H9 (cell line): ENCODE measurements around the gene SMARCAL1. TPM values are rescaled to one million over a fixed set of nuclear protein-coding genes. Genes with fewer than 3 reads are reported as not detected.

Experiments
- DNase-seq: peaks from one replicate; pipeline ENCODE4 v3.0.0-alpha.2; 2017
- H2AFZ ChIP-seq: one replicate; pipeline ENCODE4 v1.6.1; 2013; ENCODE audit warnings: mild to moderate bottlenecking, low read length, control low read depth, moderate library complexity
- H2AK5ac ChIP-seq: 2 replicates; pipeline ENCODE4 v1.6.1; 2013; ENCODE audit warnings: low read length, control low read depth, mixed read lengths; ENCODE audit not compliant: insufficient read length
- H2BK120ac ChIP-seq: one replicate; pipeline ENCODE4 v1.6.1; 2013; ENCODE audit warnings: low read depth, mild to moderate bottlenecking, low read length, control low read depth, inconsistent platforms; ENCODE audit not compliant: poor library complexity, severe bottlenecking
- H2BK12ac ChIP-seq: 2 replicates; pipeline ENCODE4 v1.6.1; 2013; ENCODE audit warnings: low read length, control low read depth, mixed read lengths, low read depth; ENCODE audit not compliant: insufficient read length
- H2BK15ac ChIP-seq: 2 replicates; pipeline ENCODE4 v1.6.1; 2013; ENCODE audit warnings: low read depth, low read length, control low read depth
- H2BK20ac ChIP-seq: one replicate; pipeline ENCODE4 v1.6.1; 2013; ENCODE audit warnings: low read depth, mild to moderate bottlenecking, low read length, control low read depth, inconsistent platforms; ENCODE audit not compliant: poor library complexity, severe bottlenecking
- H2BK5ac ChIP-seq: 2 replicates; pipeline ENCODE4 v1.6.1; 2013; ENCODE audit warnings: low read length, control low read depth, mixed read lengths; ENCODE audit not compliant: insufficient read length
- H3K14ac ChIP-seq: 2 replicates; pipeline ENCODE4 v1.6.1; 2013; ENCODE audit warnings: low read length, control low read depth; ENCODE audit not compliant: insufficient read depth
- H3K18ac ChIP-seq: 2 replicates; pipeline ENCODE4 v1.6.1; 2013; ENCODE audit warnings: low read depth, mild to moderate bottlenecking, mixed read lengths, low read length, control low read depth; ENCODE audit not compliant: insufficient read length
- H3K23ac ChIP-seq: 2 replicates; pipeline ENCODE4 v1.6.1; 2013; ENCODE audit warnings: low read length, control low read depth, mixed read lengths, low read depth; ENCODE audit not compliant: insufficient read length
- H3K23me2 ChIP-seq: 2 replicates; pipeline ENCODE4 v1.6.1; 2013; ENCODE audit warnings: low read depth, mild to moderate bottlenecking, mixed read lengths, low read length, control low read depth; ENCODE audit not compliant: insufficient read length, poor library complexity, severe bottlenecking
- H3K27ac ChIP-seq: 2 replicates; pipeline ENCODE4 v1.5.1; 2013; ENCODE audit warnings: low read length, control low read depth, mixed read lengths, low read depth; ENCODE audit not compliant: insufficient read length
- H3K27me3 ChIP-seq: 2 replicates; pipeline ENCODE4 v1.6.1; 2013; ENCODE audit warnings: low read length, control low read depth, inconsistent platforms; ENCODE audit not compliant: insufficient read depth
- H3K4ac ChIP-seq: 2 replicates; pipeline ENCODE4 v1.6.1; 2013; ENCODE audit warnings: low read depth, mild to moderate bottlenecking, control low read depth, inconsistent platforms, low read length, moderate library complexity
- H3K4me1 ChIP-seq: 2 replicates; pipeline ENCODE4 v1.6.1; 2013; ENCODE audit warnings: low read length, control low read depth, inconsistent platforms; ENCODE audit not compliant: insufficient read depth
- H3K4me2 ChIP-seq: 2 replicates; pipeline ENCODE4 v1.6.1; 2013; ENCODE audit warnings: low read length, control low read depth, mixed read lengths; ENCODE audit not compliant: insufficient read length, insufficient read depth
- H3K56ac ChIP-seq: 2 replicates; pipeline ENCODE4 v1.6.1; 2013; ENCODE audit warnings: low read depth, mild to moderate bottlenecking, mixed read lengths, low read length, control low read depth; ENCODE audit not compliant: insufficient read length
- H3K79me1 ChIP-seq: 2 replicates; pipeline ENCODE4 v1.6.1; 2013; ENCODE audit warnings: low read depth, mild to moderate bottlenecking, moderate library complexity, low read length, control low read depth, inconsistent platforms; ENCODE audit not compliant: insufficient read depth, poor library complexity, severe bottlenecking
- H3K79me2 ChIP-seq: 2 replicates; pipeline ENCODE4 v1.6.1; 2013; ENCODE audit warnings: low read length, control low read depth, inconsistent platforms; ENCODE audit not compliant: insufficient read depth
- H3K9ac ChIP-seq: 2 replicates; pipeline ENCODE4 v1.6.1; 2013; ENCODE audit warnings: low read length, control low read depth, mixed read lengths; ENCODE audit not compliant: insufficient read length; ENCODE audit errors: extremely low read depth
- H3K9me3 ChIP-seq: one replicate; pipeline ENCODE4 v1.6.1; 2013; ENCODE audit warnings: low read depth, low read length, inconsistent platforms; ENCODE audit not compliant: control insufficient read depth
- H3T11ph ChIP-seq: one replicate; pipeline ENCODE4 v1.6.1; 2013; ENCODE audit warnings: mild to moderate bottlenecking, low read length, control low read depth, inconsistent platforms
- H4K20me1 ChIP-seq: one replicate; pipeline ENCODE4 v1.6.1; 2013; ENCODE audit not compliant: control insufficient read depth, insufficient read length, insufficient read depth
- H4K5ac ChIP-seq: 2 replicates; pipeline ENCODE4 v1.6.1; 2013; ENCODE audit warnings: low read depth, mild to moderate bottlenecking, mixed read lengths, low read length, control low read depth; ENCODE audit not compliant: insufficient read length
- H4K8ac ChIP-seq: replicated peaks from 2 replicates; pipeline ENCODE4 v1.6.1; 2013; ENCODE audit warnings: low read length, control low read depth, mixed read lengths, low read depth; ENCODE audit not compliant: insufficient read length
- H4K91ac ChIP-seq: 2 replicates; pipeline ENCODE4 v1.6.1; 2013; ENCODE audit warnings: low read depth, mild to moderate bottlenecking, moderate library complexity, mixed read lengths, low read length, control low read depth; ENCODE audit not compliant: insufficient read length
- H3K27ac Mint-ChIP-seq, 3 experiments: 2 replicates in 2 of 3; 3 replicates in 1 of 3; pipeline ENCODE4 v1.8.0; 2020 to 2021; ENCODE audit warnings: mixed read lengths in 3 of 3, mild to moderate bottlenecking in 1 of 3, moderate library complexity in 1 of 3
- H3K27me3 Mint-ChIP-seq: 2 replicates; pipeline ENCODE4 v1.8.0; 2021; ENCODE audit warnings: low read depth, mild to moderate bottlenecking, moderate library complexity, mixed read lengths
- H3K36me3 Mint-ChIP-seq, 3 experiments: 2 replicates in 2 of 3; 3 replicates in 1 of 3; pipeline ENCODE4 v1.8.0; 2020 to 2021; ENCODE audit warnings: low read depth in 3 of 3, mixed read lengths in 3 of 3; ENCODE audit not compliant: insufficient read depth in 1 of 3
- H3K4me1 Mint-ChIP-seq, 2 experiments: 2 replicates each; pipeline ENCODE4 v1.8.0; 2020; ENCODE audit warnings: mixed read lengths in 2 of 2
- H3K4me3 Mint-ChIP-seq, 2 experiments: 2 replicates in 1 of 2; 3 replicates in 1 of 2; pipeline ENCODE4 v1.8.0; 2020 to 2021; ENCODE audit warnings: mild to moderate bottlenecking in 2 of 2, mixed read lengths in 2 of 2, moderate library complexity in 1 of 2
- H3K9me3 Mint-ChIP-seq, 2 experiments: 2 replicates in 1 of 2; 3 replicates in 1 of 2; pipeline ENCODE4 v1.8.0; 2020; ENCODE audit warnings: mild to moderate bottlenecking in 2 of 2, mixed read lengths in 2 of 2, moderate library complexity in 1 of 2
- CTCF ChIP-seq: fragments of 200-600 bp; sonication (generic); conservative IDR thresholded peaks from 3 replicates; pipeline ENCODE4 v1.8.0; 2021; ENCODE audit warnings: antibody characterized with exemption, mild to moderate bottlenecking
- WGBS: extraction: QIAGEN DNeasy Blood & Tissue Kit; methylation state at CpG from one replicate; pipeline ENCODE4 v1.1.7; 2013; ENCODE audit warnings: missing lambda C conversion rate, low lambda C conversion rate, mixed read lengths; ENCODE audit not compliant: insufficient read length; ENCODE audit errors: extremely low coverage; 5-methylcytosine and 5-hydroxymethylcytosine counted together
- total RNA-seq: library from RNA; stranded (reverse); gene quantifications from 2 replicates; pipeline ENCODE4 v1.2.1, GENCODE V29; 2021

Gene SMARCAL1
- total RNA-seq, 1 experiment from 2014 or later, result 16.5 TPM

- Mint-ChIP-seq H3K27ac (no peak overlapping the region), H3K9me3 (no peaks in the 10 kb centered on the region), H3K4me3 (no peak overlapping the region), H3K27me3 (no peaks in the 10 kb centered on the region), H3K4me1 (no peaks in the 10 kb centered on the region; a peak in 1 of 4 replicates), H3K36me3 (peaks cover 0 to 8% (median 6%) of the 10 kb centered on the region in 3 experiments; a peak in 5 of 7 replicates)
- H3K9me3 ChIP-seq, result no peaks in the 10 kb centered on the region
- H2AK5ac ChIP-seq, result no peak overlapping the region
- no peak overlapping the region for H3K9ac ChIP-seq
- TF ChIP-seq CTCF, result no peak
- no peak overlapping the region for H4K91ac ChIP-seq
- no peak overlapping the region for H3K23ac ChIP-seq
- no peak overlapping the region for H2BK20ac ChIP-seq
- no peaks in the 10 kb centered on the region for H3K79me1 ChIP-seq
- no peak overlapping the region for H3T11ph ChIP-seq
- H3K79me2 ChIP-seq, result no peaks in the 10 kb centered on the region
- no peaks in the 10 kb centered on the region for H3K27me3 ChIP-seq
- DNase-seq, result no peak
- no peaks in the 10 kb centered on the region for H4K20me1 ChIP-seq
- H3K23me2 ChIP-seq, result no peaks in the 10 kb centered on the region
- H2AFZ ChIP-seq, result no peak overlapping the region
- no CpG with 5 or more reads among the region's 4 CpGs for WGBS
- no peak overlapping the region for H3K4ac ChIP-seq
- no peak overlapping the region for H3K18ac ChIP-seq
- H3K27ac ChIP-seq, result no peak overlapping the region
- H2BK15ac ChIP-seq, result no peak overlapping the region
- no peak overlapping the region for H4K5ac ChIP-seq
- no peak overlapping the region for H2BK5ac ChIP-seq
- no peak overlapping the region for H2BK120ac ChIP-seq
- H3K14ac ChIP-seq, result no peak overlapping the region
- H4K8ac ChIP-seq, result no peak overlapping the region
- no peak overlapping the region for H3K4me2 ChIP-seq
- H3K56ac ChIP-seq, result no peak overlapping the region
- H2BK12ac ChIP-seq, result no peak overlapping the region
- H3K4me1 ChIP-seq, result no peaks in the 10 kb centered on the region
Observed at GRCh38 chr2:216486708-216487107, 74.4 kb downstream of the SMARCAL1 start.
